Fibroblast of skin of scalp (primary cell): ENCODE measurements around the gene RAB11FIP2. TPM values are rescaled to one million over a fixed set of nuclear protein-coding genes. Genes with fewer than 3 reads are reported as not detected.
"Not testable (repeated sequence)": the region's sequence is repeated elsewhere in the genome, so short reads cannot be mapped to it uniquely, and the experiment has no call there.

Source experiments
- DNase-seq: peaks from one replicate; pipeline ENCODE4 v3.0.0-alpha.2; 2013
- polyA plus RNA-seq, 2 experiments: library from polyadenylated mRNA; unstranded; fragments of 120-200 nt; gene quantifications; one replicate each; pipeline ENCODE4 v1.2.1, GENCODE V29; 2013; ENCODE audit not compliant: insufficient read length in 2 of 2

Gene RAB11FIP2
- polyA plus RNA-seq (2013, experiment 1 of 2; ENCODE audit: insufficient read length) = 16.4 TPM
- 18.6 TPM for polyA plus RNA-seq (2013, experiment 2 of 2; ENCODE audit: insufficient read length)

DNA sequence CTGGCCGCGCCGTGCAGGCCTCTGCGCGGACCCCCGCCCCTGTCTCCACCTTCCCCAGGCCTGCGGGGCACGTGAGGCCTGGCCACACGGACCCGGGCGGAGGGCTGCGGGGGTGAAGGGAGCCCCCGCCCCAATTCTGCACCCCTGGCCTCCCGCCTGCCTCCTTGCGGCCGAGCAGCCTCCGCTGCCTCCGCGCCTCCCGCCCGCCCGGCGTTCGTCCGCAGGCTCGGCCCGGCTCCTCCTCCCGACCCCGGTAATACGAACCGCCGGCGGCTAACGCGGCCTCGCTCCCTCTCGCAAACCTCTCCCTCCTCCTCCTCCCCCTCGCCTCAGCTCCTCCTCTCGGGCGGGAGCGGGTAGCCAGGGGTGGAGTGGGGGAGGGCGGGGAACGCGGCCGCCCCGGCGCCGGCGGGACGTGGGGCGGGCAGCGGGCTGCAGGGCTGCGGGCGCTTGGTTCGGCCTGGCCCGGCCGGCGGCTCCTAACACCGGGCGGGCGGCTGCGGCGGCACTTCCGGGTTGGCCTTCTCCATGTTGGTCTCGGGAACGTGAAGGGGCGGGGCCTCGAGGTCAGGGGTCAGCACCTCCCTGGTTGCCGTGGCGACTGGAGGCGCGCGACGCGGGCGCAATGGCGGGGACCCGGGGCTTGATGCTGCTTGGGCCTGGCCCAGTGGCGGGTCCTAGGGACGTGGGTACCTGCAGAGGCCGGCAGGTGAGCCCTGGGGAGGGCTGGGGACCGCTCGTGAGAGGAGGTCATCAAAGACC lies at the start of gene RAB11FIP2:
Gene RAB11FIP2 (minus strand): TSS at position 547 of the 762 bp plus-strand sequence. CDS start 778 bp downstream, outside the sequence.
- peak; percentile 95 for DNase-seq

DNA sequence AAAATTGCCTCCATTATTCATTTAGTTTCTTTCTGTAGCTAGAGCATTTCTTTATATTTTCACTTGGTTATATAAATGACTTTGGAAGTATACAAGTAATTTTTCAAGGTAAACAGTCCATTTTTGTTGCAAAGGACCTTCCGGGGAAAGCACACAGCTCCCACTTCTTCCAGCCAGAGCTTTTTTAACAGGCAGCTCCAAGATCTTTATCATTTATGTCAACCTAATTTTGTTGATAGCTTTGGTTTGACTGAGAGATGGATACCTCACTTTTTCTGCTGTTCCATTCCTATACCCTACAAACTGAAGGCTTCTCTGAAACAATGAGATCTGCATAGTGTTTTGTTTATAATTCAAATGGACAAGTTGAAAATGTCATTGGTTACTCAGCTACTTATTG lies 49.3 kb upstream of the RAB11FIP2 start:
- DNase-seq = no peak

DNA sequence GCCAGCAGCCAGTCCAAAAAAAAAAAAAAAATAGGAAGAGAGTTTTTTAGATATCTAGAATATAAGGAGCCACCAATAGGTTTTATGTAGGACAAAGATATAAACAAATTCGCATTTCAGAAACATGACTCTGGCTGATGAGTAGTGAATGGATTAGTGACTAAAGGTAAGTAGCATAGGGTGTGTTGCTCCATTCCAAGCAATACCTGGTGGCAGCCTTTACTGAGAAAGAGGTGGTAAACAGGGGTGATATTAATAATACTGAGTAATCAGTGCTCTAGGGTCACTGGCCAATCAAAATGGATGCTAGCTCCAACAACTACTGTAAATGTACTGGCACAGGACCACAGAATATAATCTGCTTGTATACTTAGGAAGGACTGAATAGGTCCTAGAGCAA lies 45.5 kb upstream of the RAB11FIP2 start:
- DNase-seq = no peak

- DNase-seq = no peak
Measured at GRCh38 chr10:118080817-118081216, 34.1 kb upstream of the RAB11FIP2 start.

DNA sequence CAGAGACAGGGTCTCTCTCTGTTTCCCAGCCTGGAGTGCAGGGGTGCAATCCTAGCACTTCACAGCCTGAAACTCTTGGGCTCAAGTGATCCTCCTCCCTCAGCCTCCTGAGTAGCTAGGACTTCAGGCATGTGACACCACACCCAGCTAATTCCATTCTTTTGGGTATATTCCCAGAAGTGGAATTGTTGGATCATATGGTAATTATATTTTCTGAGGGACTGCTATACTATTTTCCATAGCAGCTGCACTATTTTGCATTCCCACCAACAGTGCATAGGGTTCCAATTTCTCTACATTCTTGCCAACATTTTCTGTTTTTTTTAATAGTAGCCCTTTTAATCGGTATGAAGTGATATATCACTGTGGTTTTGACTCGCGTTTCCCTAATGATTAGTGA lies 30.0 kb upstream of the RAB11FIP2 start:
- peak; percentile 67 for DNase-seq

GRCh38 chr10:118072840-118073239 lies 26.1 kb upstream of the RAB11FIP2 start:
- DNase-seq = no peak

GRCh38 chr10:118067389-118067788 lies 20.6 kb upstream of the RAB11FIP2 start:
- DNase-seq = not testable (repeated sequence)

GRCh38 chr10:118062798-118063238 lies 16.1 kb upstream of the RAB11FIP2 start:
- no peak for DNase-seq

GRCh38 chr10:118058371-118058770 lies 11.6 kb upstream of the RAB11FIP2 start:
- DNase-seq = peak; percentile 64

- no peak for DNase-seq
Measured at GRCh38 chr10:118057361-118057760, 10.6 kb upstream of the RAB11FIP2 start.

DNA sequence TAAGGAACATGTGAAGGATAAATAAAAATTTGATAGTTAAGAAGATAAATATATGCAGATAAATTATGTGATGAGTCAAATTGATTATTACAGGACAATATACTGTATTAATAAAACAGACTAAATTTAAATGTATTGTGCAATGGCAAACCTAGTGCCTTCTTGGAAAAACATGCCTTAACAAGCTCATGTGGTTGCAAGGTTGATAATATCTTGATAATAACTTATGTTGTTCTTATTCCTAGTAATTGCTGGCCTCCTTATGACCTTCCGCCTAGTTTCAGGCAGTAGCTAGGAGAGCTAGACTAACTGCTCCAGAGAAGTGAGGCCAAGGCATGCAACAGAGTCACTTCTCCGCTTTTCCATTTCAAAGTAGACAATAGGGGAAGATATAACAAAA lies 7.6 kb upstream of the RAB11FIP2 start:
- no peak for DNase-seq

DNA sequence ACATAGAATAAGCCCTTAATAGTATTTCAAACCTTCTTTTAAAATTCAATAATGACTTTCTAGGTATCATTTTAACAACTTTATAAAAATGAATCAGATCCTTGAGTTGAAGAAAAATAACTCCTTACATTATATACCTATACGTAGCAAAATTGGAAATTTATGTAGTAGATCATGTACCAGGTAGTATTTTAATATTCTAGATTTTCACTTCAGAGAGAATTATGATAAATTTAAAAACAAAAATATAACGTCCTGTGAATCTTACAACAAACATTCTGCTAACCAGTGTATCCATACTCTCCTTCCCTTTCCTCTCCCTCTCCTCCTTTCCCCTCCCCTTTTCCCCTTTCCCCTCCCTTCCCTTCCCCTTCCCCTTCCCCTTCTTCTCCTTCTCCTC lies 6.1 kb upstream of the RAB11FIP2 start:
- no peak for DNase-seq

- DNase-seq = no peak
Measured at GRCh38 chr10:118047880-118048279, 1.1 kb upstream of the RAB11FIP2 start.

- no peak for DNase-seq
Measured at GRCh38 chr10:118047157-118047719, 497 bp upstream of the RAB11FIP2 start.

- DNase-seq = peak; percentile 36
Measured at GRCh38 chr10:118045837-118046394, 825 bp downstream of the RAB11FIP2 start.

DNA sequence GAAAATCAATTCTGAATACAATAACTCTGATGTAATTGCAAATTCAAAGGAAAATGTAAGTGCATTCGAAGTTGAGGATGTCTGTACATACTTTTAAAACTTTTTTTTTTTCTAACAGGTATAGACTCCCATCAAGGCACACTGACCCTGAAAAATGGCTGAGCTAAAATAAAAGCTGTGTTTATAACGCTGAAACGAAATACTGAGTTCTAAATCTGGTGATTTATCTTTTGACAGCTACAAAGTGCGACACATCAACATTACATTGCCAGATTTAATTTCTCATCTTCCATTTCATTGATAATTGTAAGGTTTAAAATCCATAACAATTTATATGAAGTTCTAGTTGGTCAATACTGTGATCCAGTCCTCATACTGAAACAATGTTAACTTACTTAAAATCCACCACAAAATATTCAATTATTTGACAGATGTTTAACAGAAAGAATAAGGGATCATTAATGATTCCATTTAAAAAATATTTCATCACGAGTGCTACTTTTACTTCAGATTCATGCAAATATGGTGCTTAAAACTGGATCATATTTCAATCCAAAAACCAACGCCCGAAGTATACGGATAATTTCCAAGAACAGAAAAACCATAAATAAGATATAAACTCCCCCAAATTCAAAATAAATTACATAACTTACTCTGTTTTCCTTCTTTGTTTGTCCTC lies 1.4 kb downstream of the RAB11FIP2 start:
- no peak for DNase-seq

DNA sequence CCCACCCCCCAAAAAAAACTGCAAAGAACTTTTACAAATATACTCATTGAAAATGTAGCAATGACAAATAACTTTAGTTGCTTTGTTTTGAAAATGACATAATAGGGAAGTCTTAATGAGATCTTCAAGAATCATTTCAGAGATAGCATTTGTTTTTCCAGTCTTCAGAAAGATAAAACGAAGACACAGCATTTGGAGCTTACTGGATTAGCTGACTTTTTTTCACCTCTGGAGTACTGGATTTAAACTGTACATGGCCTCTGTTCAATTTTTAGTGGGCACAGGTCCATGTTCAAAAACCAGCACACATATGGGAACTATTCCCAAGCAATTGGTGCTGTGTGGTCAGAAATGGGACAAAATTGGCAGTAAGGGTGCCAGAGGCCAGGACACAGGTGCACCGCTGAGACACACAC lies 3.9 kb downstream of the RAB11FIP2 start:
- no peak for DNase-seq

DNA sequence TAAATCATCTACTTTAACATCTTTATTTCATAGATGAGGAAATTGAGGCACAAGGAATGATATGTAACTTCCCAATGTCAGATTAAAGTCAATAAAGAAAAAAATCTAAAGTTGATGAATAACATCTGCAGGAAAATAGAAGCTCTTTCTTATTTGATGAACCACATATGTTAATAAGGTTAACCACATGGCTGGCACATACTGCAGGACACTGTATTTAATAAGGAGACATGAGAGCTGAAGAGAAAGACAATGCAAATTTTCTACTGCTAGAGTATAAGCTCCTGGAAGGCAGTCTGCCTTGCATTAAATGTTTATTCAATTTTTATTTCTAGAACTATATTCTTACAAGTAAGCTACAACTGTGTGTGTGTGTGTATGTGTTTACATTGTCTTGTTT lies 4.4 kb downstream of the RAB11FIP2 start:
- DNase-seq = no peak

DNA sequence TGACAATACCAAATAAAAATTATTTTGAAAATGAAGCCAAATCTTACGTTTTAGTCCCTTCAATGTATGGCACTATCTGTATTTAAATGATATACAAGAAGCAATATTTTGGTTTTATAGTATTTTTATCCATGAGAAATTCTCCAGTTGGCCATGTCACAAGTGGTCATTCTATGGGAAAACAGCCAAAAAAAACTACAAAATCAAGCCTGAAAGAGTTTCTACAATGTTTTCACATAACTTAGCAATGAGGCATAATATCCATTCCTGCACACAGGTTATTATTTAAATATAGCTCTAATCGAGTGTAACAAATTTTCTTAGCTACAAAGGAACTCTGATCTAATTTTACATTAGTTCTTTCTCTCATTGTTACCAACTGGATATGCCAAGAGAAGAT lies 5.4 kb downstream of the RAB11FIP2 start:
- peak; percentile 70 for DNase-seq

- no peak for DNase-seq
Measured at GRCh38 chr10:118036281-118036875, 10.4 kb downstream of the RAB11FIP2 start.

GRCh38 chr10:118035354-118036005 lies 11.3 kb downstream of the RAB11FIP2 start:
- no peak for DNase-seq

GRCh38 chr10:118034791-118035261 lies 11.9 kb downstream of the RAB11FIP2 start:
- DNase-seq = no peak
